GM21723 (cell line): Measurements from ENCODE around the gene TPCN2.

Experiments used
- ATAC-seq: cut with Tn5 transposase; IDR thresholded peaks from one replicate; pipeline ENCODE4 v1.9.1; 2021; ENCODE audit warnings: mild to moderate bottlenecking, moderate library complexity; ENCODE audit not compliant: unreplicated experiment

Gene TPCN2

DNA sequence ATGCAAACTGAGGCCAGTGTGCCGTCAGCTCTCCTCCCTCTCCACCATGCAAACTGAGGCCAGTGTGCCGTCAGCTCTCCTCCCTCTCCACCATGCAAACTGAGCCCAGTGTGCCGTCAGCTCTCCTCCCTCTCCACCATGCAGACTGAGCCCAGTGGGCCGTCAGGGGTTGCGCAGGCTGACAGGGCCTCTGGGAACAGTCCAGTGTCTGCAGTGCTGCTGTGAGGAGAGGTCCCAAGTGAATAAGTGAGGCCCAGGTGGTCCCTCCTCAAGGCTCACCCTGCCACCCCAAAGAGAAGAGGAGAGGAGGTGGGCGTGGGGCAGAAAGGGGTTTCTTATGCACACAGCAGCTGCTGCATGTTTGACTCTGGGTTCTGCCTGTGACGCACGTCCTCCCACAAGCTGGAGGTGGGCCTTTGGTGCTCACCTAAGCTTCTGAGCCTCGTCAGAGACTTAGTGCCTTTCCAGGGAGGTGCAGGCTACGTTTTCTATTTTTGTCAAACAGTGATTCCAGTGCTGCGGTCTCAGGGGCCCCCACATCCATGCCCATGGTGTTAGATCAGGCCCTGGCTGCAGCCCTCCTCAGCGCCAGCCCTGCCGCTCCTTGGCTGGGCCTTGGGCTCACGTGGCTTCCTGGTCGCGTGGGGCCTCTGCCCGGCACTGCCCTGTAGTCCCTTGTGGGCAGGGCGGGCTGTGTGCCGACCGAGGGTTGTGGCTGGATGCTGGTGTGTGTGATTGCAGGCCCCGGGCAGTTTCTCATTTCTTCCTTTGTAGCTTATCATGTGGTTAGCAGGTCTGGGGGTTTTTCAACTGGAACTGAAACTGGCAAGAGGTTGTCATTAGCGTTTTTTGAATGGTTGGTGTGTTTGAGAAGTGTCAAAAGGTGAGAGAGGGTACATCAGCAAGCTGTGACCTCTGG lies 7.1 kb downstream of the TPCN2 start:
- peak; percentile 77 for ATAC-seq

DNA sequence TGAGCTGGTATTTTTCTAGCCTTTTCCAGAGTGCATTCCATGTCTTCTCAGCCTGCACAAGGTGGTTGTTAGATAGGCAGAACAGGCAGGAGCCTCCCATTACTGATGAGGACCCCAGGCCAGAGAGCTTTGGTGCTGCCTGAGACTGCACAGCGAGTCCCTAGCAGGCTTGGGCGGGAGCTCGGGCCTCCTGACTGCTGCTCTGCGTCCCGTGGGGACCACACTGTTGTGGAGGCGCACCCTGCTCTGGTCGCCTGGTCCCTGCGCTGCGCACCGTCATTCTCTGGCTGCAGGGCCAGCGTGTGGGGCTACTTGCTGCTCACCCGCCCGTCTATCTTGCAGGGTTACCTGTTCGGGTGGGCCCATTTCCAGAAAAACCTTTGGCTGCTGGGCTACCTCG lies 8.5 kb downstream of the TPCN2 start:
- no peak for ATAC-seq

- no peak for ATAC-seq
These were observed 9.1 kb downstream of the TPCN2 start for GRCh38 chr11:69057801-69058200.

GRCh38 chr11:69058511-69059270 lies 10.0 kb downstream of the TPCN2 start:
- ATAC-seq = no peak

DNA sequence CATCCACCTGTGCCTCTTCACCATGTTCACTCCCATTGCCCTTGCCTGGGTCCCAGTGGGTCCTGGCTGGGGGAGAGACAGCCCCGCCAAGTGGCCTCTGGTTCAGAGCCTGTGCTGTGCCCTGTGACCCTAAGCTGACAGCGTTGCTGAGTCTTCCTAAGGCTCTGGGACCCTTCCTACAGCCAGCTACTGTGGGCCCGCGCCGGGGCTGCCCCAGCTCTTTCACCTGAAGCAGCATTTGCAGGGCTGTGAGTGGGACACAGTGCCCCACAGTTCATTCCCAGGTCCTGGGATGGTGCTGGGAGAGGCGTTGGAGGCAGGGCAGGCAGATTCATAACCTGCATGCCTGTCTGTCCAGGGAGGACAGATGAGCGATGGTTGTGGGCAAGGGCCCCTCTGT lies 10.7 kb downstream of the TPCN2 start:
- ATAC-seq = no peak

GRCh38 chr11:69059985-69060384 lies 11.3 kb downstream of the TPCN2 start:
- no peak for ATAC-seq

GRCh38 chr11:69060806-69061712 lies 12.3 kb downstream of the TPCN2 start:
- no peak for ATAC-seq

GRCh38 chr11:69061713-69062053 lies 13.0 kb downstream of the TPCN2 start:
- no peak for ATAC-seq

GRCh38 chr11:69062169-69062855 lies 13.6 kb downstream of the TPCN2 start:
- ATAC-seq = no peak

DNA sequence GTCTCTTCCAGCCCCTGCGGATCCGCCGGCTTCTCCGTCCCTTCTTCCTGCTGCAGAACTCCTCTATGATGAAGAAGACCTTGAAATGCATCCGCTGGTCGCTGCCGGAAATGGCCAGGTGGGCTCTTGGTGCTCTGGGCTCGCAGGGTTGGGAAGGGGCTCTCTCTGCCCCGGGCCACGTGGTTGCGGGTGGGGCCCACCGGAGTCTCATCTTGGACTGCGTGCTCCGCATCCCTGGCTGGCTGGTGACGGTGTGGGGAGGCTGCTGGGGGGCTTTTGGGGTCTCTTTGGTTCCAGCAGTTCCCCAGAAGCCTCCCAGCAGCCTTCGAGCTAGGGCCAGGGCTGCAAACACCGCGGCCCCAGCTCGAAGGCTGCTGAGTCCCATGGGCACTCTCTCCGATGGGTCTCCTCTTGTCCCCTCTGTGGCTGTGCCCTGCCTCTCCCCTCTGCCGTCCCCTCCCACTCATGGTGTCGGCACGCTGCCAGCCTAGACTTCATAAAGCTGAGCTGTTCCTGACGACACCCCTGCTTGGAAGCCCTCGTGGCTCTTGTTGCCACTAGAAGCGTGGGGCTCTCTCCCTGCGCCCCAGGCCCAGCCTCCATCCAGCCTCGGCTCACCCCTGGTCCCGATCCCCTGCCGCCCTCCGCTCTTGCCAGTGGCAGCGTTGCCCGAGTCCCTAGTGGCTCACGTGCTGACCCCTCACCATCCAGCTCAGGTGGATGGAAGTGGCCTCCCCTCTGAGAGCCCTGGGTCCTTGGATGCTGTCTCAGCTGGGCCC lies 14.3 kb downstream of the TPCN2 start:
- ATAC-seq = no peak

DNA sequence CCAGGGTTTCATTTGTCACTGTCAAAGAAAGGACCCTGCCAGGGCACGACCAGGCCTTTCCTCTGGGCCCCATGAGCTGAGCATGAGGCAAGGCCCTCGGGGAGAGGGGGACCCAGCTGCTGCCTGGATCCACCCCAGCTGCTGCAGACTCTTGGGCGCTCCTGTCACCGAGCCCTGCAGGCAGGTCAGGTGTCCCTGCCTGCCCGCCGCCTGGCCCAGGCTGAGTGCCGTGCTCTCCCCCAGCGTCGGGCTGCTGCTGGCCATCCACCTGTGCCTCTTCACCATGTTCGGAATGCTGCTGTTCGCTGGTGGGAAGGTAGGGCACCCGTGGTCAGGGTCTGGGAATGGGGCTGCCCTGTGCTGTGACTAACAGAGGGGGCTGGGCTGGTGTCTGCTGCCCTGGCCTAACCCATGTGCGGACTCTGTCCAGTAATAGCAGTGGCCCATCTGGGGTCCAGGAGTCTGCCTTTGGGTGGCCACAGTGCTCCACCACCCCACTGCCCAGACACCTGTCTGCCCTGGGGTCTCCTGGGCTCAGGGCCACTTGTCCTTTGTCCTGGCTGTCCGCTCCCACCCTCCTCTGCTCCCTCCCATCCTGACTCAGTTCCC lies 15.0 kb downstream of the TPCN2 start:
- ATAC-seq = no peak

DNA sequence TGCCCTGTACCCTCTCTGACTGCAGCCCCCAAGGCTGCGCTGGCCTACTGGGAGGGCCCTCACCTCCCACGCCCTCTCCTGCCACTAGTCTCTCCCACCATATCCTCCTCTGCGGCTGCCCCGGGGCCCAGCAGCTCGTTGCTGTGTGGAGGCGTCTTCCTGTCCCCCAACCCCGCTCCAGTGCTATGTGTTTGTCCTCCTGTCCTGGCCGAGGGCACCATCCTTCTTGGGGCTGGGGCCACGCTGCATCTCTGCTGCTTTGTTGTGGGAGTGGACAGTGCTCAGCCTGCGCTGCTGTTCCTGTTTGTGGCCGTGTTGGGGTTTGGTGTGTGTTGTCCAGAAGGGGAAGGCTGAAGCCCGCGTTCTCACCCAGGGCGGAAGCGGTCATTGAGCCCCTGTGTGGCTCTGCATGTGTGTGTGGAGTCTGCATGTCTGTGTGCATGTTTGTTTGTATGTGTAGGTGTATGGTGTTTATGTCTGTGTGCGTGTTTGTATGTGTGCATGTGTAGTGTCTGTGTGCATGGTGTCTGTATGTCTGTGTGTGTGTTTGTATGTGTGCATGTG lies 15.7 kb downstream of the TPCN2 start:
- ATAC-seq = no peak

DNA sequence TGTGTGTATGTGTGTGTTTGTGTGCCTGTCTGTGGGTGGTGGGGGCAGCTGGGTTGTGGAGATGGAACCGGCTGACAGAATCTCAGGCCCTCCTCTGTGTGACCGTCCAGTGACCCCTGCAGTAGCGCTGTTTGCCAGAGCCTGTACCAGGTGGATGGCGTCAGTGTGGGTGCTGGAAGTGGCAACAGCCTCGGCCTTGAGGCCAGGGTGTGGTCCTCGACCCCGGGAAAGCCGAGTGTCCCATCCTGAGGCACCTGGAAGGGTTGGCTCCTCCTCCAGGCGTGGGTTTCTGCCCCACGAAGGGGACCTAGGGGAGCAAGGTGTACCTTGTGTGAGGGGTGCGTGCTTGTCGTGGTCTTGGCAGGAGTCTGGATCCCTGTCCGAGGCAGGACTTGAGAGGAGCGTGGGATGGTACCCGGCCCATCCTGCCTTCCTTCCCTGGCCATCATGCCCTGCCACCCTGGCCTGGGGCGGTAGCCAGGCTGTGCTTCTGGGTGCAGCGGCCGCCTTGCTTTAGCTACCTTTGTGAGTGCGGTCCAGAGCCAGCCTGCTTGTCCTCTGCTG lies 16.5 kb downstream of the TPCN2 start:
- ATAC-seq = no peak

DNA sequence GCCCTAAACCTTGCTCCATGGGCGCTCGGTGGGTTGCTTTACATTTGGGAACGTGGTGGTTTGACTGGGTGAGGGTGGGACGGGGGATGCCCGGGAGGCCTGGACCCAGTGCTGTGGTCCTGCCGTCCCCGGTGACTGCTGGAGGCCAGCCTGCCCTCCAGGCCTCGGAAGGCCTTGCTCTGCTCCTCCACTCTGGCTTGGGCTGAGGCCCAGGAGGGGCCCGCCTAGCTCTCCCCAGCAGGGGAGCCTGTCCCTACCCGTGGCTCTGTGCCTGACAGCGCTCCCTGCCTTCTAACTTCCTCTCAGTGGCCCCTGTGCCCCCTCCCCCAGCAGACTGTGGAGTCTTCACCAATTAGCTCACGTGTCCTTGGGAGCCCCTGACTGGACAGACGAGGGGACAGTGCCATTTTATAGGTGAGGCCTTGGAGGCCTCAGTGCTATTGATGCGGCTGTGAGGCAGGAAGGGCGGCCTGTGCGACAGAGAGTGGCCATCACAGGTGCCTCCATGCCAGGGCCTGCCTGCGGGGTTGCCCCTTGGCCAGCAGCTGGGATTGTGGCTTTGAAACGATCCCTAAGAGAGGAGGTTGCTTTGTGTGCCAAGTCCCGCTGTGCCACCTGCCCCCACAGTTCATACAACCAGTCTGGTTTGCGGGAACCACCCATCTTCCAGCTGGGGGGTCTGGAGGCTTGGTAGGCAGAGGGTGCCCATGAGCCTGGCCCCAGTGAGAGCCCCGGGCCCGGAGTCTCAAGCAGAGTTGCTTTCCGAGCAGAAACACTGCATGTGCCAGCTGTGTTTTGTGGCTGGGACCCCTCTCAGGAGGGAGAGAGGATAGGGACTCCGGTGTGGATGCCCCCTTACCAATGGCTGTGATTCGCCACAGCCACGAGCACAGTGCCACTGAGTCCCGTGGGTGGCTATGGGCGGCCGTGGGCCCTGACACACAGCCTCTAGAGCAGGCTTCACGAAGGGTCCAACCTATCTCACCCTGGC lies 17.7 kb downstream of the TPCN2 start:
- ATAC-seq = no peak

- ATAC-seq = no peak
These were observed 18.5 kb downstream of the TPCN2 start for GRCh38 chr11:69067200-69067599.

GRCh38 chr11:69071086-69071800 lies 22.5 kb downstream of the TPCN2 start:
- ATAC-seq = no peak

DNA sequence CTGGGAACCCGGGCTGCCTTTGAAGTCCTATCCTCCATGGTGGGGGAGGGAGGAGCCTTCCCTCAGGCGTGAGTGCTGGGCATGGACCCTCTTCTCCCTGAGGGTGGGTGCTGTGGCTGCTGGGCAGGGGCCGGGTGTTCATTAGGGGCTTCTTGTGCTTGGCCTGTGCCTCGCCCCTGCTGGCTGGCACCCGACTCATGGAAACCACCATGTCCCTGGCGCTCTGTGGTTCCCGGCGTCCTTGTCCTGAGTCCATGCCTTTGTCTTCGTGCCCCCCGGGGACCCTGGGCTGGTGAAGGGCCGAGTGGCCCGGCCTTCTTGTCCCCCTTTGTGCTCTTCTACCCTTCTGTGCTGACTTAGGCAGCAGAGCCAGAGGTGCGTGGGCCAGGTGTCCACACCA lies 23.2 kb downstream of the TPCN2 start:
- no peak for ATAC-seq
